ENCODE measurements around the gene CASZ1. TPM values are rescaled to one million over a fixed set of nuclear protein-coding genes. Genes with fewer than 3 reads are reported as not detected.

CASZ1 gene
- polyA plus RNA-seq, 1 experiment, result 0.64 TPM

- Histone ChIP-seq H3K27me3 (ENCODE audit: control insufficient read depth, insufficient read depth, low read length) (no peaks in the 10 kb centered on the region), H3K4me3 (ENCODE audit: low read depth, low read length) (no peak overlapping the region), H3K36me3 (ENCODE audit: control insufficient read depth, insufficient read depth, low read length) (peaks cover 9% of the 10 kb centered on the region)
- ChIA-PET CTCF (interaction anchor here (0.9 kb wide), 1 partner anchor 11 kb away, joined by 3 read pairs; no protein-coding TSS in a partner anchor), POLR2A (no interaction called here)
- DNase-seq (ENCODE audit: low read depth), result no peak
- no peak for TF ChIP-seq CTCF (IDR thresholded peaks at IDR 0.05; ENCODE audit: insufficient read depth, low read depth, low read length)
Observed at GRCh38 chr1:10623686-10624145, 172.7 kb downstream of the CASZ1 start.

GRCh38 chr1:10622910-10623685, 173.3 kb downstream of the CASZ1 start:
- no peak for TF ChIP-seq CTCF (IDR thresholded peaks at IDR 0.05; ENCODE audit: insufficient read depth, low read depth, low read length)
- Histone ChIP-seq H3K4me3 (ENCODE audit: low read depth, low read length) (no peak overlapping the region), H3K36me3 (ENCODE audit: control insufficient read depth, insufficient read depth, low read length) (peaks cover 9% of the 10 kb centered on the region), H3K27me3 (ENCODE audit: control insufficient read depth, insufficient read depth, low read length) (no peaks in the 10 kb centered on the region)
- DNase-seq (ENCODE audit: low read depth), result no peak
- POLR2A ChIA-PET, result no interaction called here
- CTCF ChIA-PET, result no interaction called here

GRCh38 chr1:10621906-10622305, 174.5 kb downstream of the CASZ1 start:
- POLR2A ChIA-PET, result no interaction called here
- CTCF ChIA-PET, result interaction anchor here (0.6 kb wide), 1 partner anchor 98 kb away, joined by 3 read pairs; no protein-coding TSS in a partner anchor
- Histone ChIP-seq H3K36me3 (ENCODE audit: control insufficient read depth, insufficient read depth, low read length) (peaks cover 8% of the 10 kb centered on the region), H3K4me3 (ENCODE audit: low read depth, low read length) (no peak overlapping the region), H3K27me3 (ENCODE audit: control insufficient read depth, insufficient read depth, low read length) (no peaks in the 10 kb centered on the region)
- no peak for TF ChIP-seq CTCF (IDR thresholded peaks at IDR 0.05; ENCODE audit: insufficient read depth, low read depth, low read length)
- no peak for DNase-seq (ENCODE audit: low read depth)

- no peak for TF ChIP-seq CTCF (IDR thresholded peaks at IDR 0.05; ENCODE audit: insufficient read depth, low read depth, low read length)
- no peaks in the 10 kb centered on the region for H3K27me3 ChIP-seq (ENCODE audit: control insufficient read depth, insufficient read depth, low read length)
- H3K4me3 ChIP-seq (ENCODE audit: low read depth, low read length), result no peak overlapping the region
- no peak for DNase-seq (ENCODE audit: low read depth)
- ChIA-PET POLR2A (no interaction called here), CTCF (no interaction called here)
- peaks cover 8% of the 10 kb centered on the region for H3K36me3 ChIP-seq (ENCODE audit: control insufficient read depth, insufficient read depth, low read length)
Observed at GRCh38 chr1:10620776-10621175, 175.7 kb downstream of the CASZ1 start.

- Histone ChIP-seq H3K4me3 (ENCODE audit: low read depth, low read length) (no peak overlapping the region), H3K27me3 (ENCODE audit: control insufficient read depth, insufficient read depth, low read length) (no peaks in the 10 kb centered on the region), H3K36me3 (ENCODE audit: control insufficient read depth, insufficient read depth, low read length) (peaks cover 5% of the 10 kb centered on the region)
- TF ChIP-seq CTCF (IDR thresholded peaks at IDR 0.05; ENCODE audit: insufficient read depth, low read depth, low read length), result no peak
- POLR2A ChIA-PET, result no interaction called here
- CTCF ChIA-PET, result interaction anchor here (2.1 kb wide), 1 partner anchor 15 kb away, joined by 9 read pairs; no protein-coding TSS in a partner anchor
- DNase-seq (ENCODE audit: low read depth), result no peak
Observed at GRCh38 chr1:10617931-10618885, 178.2 kb downstream of the CASZ1 start.
